Esophagus muscularis mucosa (tissue), 4 donors: ENCODE data around the gene MADD.

ENCODE experiments used
- CTCF ChIP-seq, 3 experiments: fragments of 200-600 bp in 2 of 3; fragments of 450-650 bp in 1 of 3; sonication (generic) in 2 of 3; IDR thresholded peaks; one replicate each; pipeline ENCODE4 v1.5.1; 2017 to 2019; ENCODE audit warnings: antibody characterized with exemption in 3 of 3, mild to moderate bottlenecking in 2 of 3, moderate library complexity in 1 of 3
- EP300 ChIP-seq: sonication (generic); formaldehyde crosslinking; IDR thresholded peaks from one replicate; pipeline ENCODE4 v1.6.1; 2017; ENCODE audit warnings: antibody characterized with exemption
- POLR2A ChIP-seq: fragments of 450-650 bp; IDR thresholded peaks from one replicate; pipeline ENCODE4 v1.6.1; 2017; ENCODE audit warnings: antibody characterized with exemption, moderate library complexity, mild to moderate bottlenecking, low read depth
- POLR2AphosphoS5 ChIP-seq, 2 donors: sonication (generic); formaldehyde crosslinking; IDR thresholded peaks; one replicate each; pipeline ENCODE4 v1.6.1; 2017; ENCODE audit warnings: antibody characterized with exemption in 2 of 2

- TF ChIP-seq CTCF (IDR thresholded peaks at IDR 0.05), result peak; percentile 56 to 64 (median 64)
- TF ChIP-seq POLR2A, result no peak
- TF ChIP-seq POLR2AphosphoS5 (IDR thresholded peaks at IDR 0.05), result peak; percentile 39 to 50
- TF ChIP-seq EP300, result no peak
Observed at GRCh38 chr11:47257517-47258316, 12.2 kb upstream of the MADD start, which contains the start of gene NR1H3.
